ENCODE measurements around the gene PKD2. TPM values are rescaled to one million over a fixed set of nuclear protein-coding genes. Genes with fewer than 3 reads are reported as not detected.

PKD2 gene
- total RNA-seq, 1 donor from 2014 or later = 33.4 TPM

DNA sequence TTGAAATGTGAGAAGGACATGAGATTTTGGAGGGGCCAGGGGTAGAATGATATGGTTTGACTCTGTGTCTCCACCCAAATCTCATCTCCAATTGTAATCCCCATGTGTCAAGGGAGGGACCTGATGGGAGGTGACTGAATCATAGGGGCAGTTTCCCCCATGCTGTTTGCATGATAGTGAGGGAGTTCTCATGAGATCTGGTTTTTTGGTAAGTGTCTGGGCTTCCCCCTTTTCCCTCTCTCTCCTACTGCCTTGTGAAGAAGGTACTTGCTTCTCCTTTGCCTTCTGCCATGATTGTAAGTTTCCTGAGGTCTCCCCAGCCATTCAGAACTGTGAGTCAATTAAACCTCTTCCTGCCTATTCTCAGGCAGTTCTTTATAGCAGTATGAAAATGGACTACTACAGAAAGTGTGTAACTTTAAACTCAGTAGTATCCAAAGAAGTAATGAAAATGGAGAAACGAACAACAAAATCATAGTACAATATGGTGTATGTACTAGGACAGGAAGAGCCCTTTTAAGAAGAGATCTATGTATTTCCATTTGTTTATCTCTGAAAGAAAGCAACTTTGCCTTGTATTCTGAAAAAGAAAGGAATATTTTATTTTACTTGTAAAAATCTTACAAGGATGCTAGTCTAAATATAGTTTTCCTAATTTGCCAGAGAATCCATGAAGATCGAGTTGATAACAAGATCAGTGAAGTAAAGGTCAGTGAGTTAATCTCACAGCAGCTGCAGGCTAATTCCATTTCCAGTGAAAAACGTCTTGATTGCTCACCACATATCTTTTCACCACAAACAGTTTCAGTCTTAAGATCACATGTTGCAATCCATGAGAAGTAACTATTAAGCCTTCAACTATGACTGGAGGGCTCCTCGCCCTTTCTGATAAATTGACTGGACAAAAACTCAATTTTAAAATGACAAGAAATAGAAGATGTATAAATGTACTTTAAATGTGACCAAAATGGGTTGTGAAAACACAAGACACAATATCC lies 20.5 kb downstream of the PKD2 start:
- peak; percentile 6 for DNase-seq

DNA sequence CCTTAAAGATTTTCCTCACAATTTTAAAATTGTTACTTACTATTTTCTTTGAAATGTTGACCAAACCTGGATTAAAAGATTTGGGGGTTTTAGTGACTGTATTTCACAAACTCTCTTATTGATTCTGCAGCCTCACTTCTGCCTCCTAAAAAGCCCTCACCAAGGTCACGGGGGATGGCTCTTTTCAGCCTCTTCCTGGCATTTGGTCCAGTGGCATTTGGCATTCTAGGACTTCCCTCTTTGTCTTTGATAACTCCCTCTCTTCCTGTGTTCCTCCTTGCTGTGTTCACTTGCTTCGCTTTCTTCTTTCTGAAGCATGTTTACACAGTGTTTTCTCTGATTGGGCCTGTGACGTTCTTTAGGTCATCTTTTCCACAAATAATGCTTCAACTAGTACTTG lies 21.5 kb downstream of the PKD2 start:
- DNase-seq = no peak

- no peak for DNase-seq
Observed at GRCh38 chr4:88029556-88029955, 22.1 kb downstream of the PKD2 start.

DNA sequence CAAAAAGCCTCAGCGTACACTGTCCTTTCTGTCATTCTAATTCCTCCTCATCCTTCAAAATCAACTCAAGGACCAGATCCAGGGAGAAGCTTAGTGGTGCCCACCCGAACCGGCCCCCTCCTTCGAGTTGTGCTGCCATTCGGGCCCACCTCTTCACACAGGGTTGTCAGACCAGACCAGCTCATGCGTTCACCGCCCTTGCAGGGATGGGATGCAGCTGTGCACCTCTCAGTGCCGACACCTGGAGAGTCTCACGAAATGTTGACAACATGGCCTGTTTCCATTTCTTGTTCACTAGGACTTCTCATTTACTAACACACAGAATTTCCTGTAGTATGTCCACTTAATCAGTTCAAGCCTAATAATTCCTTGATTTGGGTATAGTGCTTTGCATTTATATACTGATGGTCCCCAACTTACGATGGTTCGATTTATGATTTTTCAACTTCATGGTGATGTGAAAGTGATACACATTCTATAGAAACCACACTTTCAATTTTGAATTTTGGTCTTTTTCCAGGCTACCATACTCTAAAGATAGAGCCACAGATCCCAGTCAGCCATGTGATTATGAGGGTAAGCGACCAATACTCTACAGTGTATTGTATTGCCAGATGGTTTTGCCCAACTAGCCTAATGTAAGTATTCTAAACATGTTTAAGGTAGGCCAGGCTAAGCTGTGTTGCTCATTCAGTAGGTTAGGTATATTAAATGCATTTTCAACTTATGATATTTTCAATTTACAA lies 23.3 kb downstream of the PKD2 start:
- DNase-seq = no peak

- DNase-seq = no peak
Observed at GRCh38 chr4:88033309-88033708, 25.9 kb downstream of the PKD2 start.

- no peak for DNase-seq
Observed at GRCh38 chr4:88035292-88035691, 27.9 kb downstream of the PKD2 start.

- DNase-seq = no peak
Observed at GRCh38 chr4:88037447-88037846, 30.0 kb downstream of the PKD2 start.

DNA sequence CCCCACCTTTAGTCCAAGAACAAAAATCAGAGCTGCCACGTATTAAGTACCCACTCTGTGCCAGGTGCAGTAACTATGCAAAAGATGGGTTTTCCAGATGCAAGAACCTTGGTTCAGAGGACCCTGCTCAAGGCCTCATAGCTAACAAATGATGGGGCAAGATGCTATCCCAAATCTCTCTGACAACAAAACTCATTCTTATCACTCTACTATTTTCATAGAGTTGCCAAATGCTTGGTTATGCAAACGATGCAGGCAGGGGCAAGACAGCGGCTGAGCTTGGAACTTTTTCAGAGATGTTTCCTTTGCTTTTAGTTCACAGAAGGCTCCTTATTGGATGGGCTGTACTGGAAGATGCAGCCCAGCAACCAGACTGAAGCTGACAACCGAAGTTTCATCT lies 30.5 kb downstream of the PKD2 start:
- DNase-seq = no peak

DNA sequence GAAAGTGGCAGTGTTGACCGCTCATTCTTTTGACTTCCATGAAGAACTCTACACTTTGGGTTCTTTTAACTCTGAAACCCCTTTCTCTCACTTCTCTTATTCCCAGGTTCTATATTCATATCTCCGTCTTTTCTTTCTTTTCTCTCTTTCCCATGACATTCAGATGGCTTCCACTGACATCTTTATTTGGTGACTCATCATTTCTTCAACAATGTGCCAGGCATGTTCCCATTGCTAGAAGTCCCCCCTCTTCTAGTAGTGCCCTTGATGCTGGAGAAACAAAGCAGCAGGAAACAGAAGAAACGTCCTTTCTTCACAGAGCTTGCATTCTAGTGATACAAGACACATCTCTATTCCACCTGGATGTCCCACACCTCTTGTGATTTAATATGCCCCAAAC lies 33.3 kb downstream of the PKD2 start:
- DNase-seq = no peak

GRCh38 chr4:88041626-88042025 lies 34.2 kb downstream of the PKD2 start:
- no peak for DNase-seq

GRCh38 chr4:88043001-88043400 lies 35.6 kb downstream of the PKD2 start:
- DNase-seq = no peak

- DNase-seq = no peak
Observed at GRCh38 chr4:88043586-88044340, 36.3 kb downstream of the PKD2 start.

DNA sequence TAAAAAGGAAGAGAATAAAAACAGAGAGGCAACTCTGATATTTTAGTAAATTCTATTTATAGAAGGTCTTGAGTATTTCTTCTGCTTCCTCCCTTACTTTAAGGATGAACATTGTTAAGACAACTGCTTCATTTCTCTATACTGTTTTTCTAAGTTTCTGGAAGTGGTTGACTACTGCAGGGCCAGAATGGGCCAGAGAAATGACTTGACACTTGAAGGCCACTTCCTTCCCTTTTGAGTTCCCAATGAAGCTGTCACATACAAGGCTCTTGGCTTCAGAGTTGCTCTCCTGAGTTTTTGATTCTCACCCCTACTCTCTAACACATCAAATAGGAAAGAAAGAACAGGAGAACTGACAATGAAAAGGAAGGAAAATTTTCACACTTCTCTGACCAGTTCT lies 37.6 kb downstream of the PKD2 start:
- no peak for DNase-seq

DNA sequence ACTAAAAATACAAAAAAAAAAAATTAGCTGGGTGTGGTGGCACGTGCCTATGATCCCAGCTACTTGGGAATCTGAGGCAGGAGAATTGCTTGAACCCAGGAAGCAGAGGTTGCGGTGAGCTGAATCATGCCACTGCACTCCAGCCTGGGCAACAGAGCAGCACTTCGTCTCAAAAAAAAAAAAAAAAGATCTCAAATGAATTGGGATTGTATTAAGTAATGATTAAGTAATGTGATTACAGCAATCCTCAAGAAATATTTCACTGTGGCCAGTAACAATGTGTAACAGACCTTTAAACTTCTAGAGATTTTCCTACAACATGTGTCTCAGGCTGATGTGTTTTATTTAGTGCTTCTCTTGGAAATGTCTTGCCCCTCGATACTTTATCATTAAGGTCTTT lies 46.8 kb downstream of the PKD2 start:
- no peak for DNase-seq

GRCh38 chr4:88054901-88055300 lies 47.5 kb downstream of the PKD2 start:
- DNase-seq = no peak

DNA sequence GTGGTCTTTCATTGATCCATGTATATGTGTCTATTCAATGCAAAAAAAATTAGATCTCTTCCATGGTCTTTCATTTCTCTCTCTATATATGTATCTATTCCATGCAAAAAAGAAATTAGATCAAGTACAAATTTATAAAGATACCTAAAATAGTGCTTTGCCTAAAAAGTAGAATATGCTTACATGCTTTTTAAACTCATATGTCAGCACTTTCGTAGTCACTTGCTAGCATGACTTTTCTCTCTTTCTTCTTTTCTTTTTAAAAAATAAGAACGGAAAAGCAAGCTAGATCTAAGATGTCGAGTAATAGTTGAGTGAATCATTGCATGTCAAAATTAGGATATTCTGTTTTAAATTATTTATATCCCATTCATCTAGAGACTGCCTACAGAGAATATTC lies 50.9 kb downstream of the PKD2 start:
- DNase-seq = no peak

- DNase-seq = no peak
Observed at GRCh38 chr4:88059766-88060165, 52.3 kb downstream of the PKD2 start.

GRCh38 chr4:88060431-88060830 lies 53.0 kb downstream of the PKD2 start:
- DNase-seq = no peak

DNA sequence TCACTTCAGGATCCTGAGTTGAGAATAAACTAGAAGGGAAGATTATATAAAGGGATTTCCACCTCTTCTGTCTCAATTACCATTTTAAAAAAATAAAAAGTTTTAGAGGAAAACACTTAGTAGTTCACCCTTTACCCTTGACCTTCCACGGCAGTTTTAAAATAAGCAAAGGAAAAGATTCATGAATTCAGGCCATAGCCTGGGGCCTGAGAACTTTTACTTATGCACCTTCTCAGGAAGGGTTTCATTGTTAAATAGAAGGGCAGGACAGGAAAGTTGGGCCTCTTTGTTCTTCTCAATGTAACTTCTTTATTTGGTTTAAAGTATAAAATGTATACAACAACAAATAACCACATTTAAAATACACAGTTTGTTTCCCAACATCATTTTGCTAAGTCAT lies 54.9 kb downstream of the PKD2 start:
- DNase-seq = no peak

GRCh38 chr4:88062843-88063242 lies 55.4 kb downstream of the PKD2 start:
- DNase-seq = no peak

GRCh38 chr4:88063634-88064296 lies 56.3 kb downstream of the PKD2 start:
- no peak for DNase-seq

DNA sequence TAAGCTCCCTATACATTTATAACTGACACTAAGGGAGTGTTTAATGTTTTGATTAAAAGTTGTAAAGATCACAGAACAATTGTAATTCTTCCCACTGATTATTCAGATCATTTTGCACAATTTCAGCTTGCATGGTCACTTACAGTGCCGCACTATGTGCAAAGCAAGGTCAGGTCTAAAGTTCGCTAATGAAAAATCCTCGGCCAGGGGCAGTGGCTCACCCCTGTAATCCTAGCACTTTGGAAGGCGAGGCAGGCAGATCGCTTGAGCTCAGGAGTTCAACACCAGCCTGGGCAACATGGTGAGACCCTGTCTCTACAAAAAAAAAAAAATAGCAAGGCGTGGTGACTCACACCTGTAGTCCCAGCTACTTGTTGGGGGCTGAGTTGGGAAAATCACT lies 57.0 kb downstream of the PKD2 start:
- no peak for DNase-seq

All from skin of body (tissue), 2 donors.